HCEC 1CT (cell line): Measurements from ENCODE around the gene HDGFL2.
A peak's percentile ranks its signal among the peaks of the same experiment; 100 is the strongest.

Experiments used
- DNase-seq: peaks from one replicate; pipeline ENCODE4 v3.0.0-alpha.2; 2017

Gene HDGFL2

GRCh38 chr19:4445963-4446703 is 26.0 kb upstream of the HDGFL2 start:
- DNase-seq: no peak

GRCh38 chr19:4446704-4447200 is 25.3 kb upstream of the HDGFL2 start:
- no peak for DNase-seq

GRCh38 chr19:4447327-4448146 is 24.6 kb upstream of the HDGFL2 start:
- DNase-seq: no peak

- DNase-seq: no peak
Observed at GRCh38 chr19:4448147-4448985, 23.7 kb upstream of the HDGFL2 start.

- no peak for DNase-seq
Observed at GRCh38 chr19:4449022-4449638, 23.0 kb upstream of the HDGFL2 start.

- DNase-seq: no peak
Observed at GRCh38 chr19:4449639-4450028, 22.5 kb upstream of the HDGFL2 start.

GRCh38 chr19:4452230-4452990 is 19.7 kb upstream of the HDGFL2 start:
- no peak for DNase-seq

- DNase-seq: no peak
Observed at GRCh38 chr19:4453232-4454179, 18.6 kb upstream of the HDGFL2 start.

GRCh38 chr19:4454747-4455718 is 17.1 kb upstream of the HDGFL2 start:
- no peak for DNase-seq

GRCh38 chr19:4455719-4456475 is 16.2 kb upstream of the HDGFL2 start:
- DNase-seq: peak; percentile 37

- peak; percentile 60 for DNase-seq
Observed at GRCh38 chr19:4456476-4456842, 15.6 kb upstream of the HDGFL2 start.

GRCh38 chr19:4456843-4457653 is 15.0 kb upstream of the HDGFL2 start:
- peak; percentile 23 for DNase-seq

GRCh38 chr19:4457654-4458395 is 14.3 kb upstream of the HDGFL2 start, which contains the start of gene UBXN6:
UBXN6 (minus strand) TSS chr19:4457794; CDS start chr19:4457697, 97 bp downstream.
- DNase-seq: peak; percentile 99

- no peak for DNase-seq
Observed at GRCh38 chr19:4464815-4465581, 7.1 kb upstream of the HDGFL2 start.

- DNase-seq: no peak
Observed at GRCh38 chr19:4467835-4468234, 4.3 kb upstream of the HDGFL2 start.
